ENCODE measurements around the gene LRRC37B.
"Not testable (repeated sequence)": the region's sequence is repeated elsewhere in the genome, so short reads cannot be mapped to it uniquely, and the experiment has no call there.

The LRRC37B gene

GRCh38 chr17:32006957-32007462 lies at the start of gene LRRC37B:
Gene LRRC37B, plus strand, starts transcription at chr17:32007383. Its CDS starts 14,010 bp downstream, at chr17:32021393.
- TF ChIP-seq CTCF (conservative IDR thresholded peaks at IDR 0.05; ENCODE audit: low read depth, low read length) = peak; percentile 61
- DNase-seq (ENCODE audit: low read depth) = peak; percentile 77
- H3K4me3 ChIP-seq (ENCODE audit: low read depth, low read length) = peak within 1 kb of the TSS; percentile 88

GRCh38 chr17:31964131-31964530 lies 43.1 kb upstream of the LRRC37B start:
- not testable (repeated sequence) for DNase-seq (ENCODE audit: low read depth); H3K4me3 ChIP-seq (ENCODE audit: low read depth, low read length)

DNA sequence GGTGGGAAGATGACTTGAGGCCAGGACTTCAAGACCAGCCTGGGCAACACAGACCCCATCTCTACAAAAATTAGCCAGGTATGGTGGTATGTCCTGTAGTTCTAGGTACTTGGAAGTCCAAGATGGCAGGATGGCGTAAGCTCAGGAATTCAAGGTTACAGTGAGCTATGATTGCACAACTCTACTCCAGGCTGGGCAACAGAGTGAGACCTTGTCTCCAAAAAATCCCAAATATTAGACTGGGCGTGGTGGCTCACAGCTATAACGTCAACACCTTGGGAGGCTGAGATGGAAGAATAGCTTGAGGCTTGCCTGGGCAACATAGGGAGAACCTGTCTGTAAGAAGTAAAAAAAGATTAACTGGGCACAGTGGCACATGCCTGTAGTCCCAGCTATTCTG lies 39.5 kb upstream of the LRRC37B start:
- DNase-seq (ENCODE audit: low read depth) = no peak
- H3K4me3 ChIP-seq (ENCODE audit: low read depth, low read length) = no peak overlapping the region
- TF ChIP-seq CTCF (conservative IDR thresholded peaks at IDR 0.05; ENCODE audit: low read depth, low read length) = no peak

GRCh38 chr17:31970416-31970815 lies 36.8 kb upstream of the LRRC37B start:
- not testable (repeated sequence) for H3K4me3 ChIP-seq (ENCODE audit: low read depth, low read length)
- DNase-seq (ENCODE audit: low read depth) = peak; percentile 17

DNA sequence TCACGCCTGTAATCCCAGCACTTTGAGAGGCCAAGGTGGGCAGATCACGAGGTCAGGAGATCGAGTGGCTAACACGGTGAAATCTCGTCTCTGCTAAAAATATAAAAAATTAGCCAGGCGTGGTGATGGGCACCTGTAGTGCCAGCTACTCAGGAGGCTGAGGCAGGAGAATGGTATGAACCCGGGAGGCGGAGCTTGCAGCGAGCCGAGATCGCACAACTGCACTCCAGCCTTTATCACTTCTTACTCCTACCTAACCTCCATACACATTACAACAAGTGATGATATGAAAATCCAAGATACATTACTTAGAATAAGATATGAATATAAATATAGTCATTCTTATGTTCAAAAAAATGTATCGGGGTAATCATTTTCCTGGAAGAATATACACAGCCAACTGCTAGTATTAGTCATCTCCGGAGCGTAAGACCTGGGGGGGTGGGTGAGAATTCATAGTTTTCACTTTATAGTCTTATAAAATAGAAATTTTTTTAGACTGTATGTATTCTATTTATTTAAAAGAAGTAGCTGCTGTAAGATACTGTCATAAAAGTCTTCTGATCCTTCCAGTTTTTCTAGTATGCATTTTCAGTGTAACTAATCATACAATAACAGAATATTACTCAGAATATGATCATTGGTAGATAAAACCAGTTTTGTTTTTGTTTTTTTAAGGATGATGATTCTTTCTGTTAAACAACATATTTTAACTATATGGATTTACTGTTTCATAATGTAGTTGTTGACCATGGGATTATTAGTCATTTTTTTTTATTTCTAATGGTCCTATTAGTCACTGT lies 32.7 kb upstream of the LRRC37B start:
- DNase-seq (ENCODE audit: low read depth) = peak; percentile 32
- not testable (repeated sequence) for H3K4me3 ChIP-seq (ENCODE audit: low read depth, low read length)

DNA sequence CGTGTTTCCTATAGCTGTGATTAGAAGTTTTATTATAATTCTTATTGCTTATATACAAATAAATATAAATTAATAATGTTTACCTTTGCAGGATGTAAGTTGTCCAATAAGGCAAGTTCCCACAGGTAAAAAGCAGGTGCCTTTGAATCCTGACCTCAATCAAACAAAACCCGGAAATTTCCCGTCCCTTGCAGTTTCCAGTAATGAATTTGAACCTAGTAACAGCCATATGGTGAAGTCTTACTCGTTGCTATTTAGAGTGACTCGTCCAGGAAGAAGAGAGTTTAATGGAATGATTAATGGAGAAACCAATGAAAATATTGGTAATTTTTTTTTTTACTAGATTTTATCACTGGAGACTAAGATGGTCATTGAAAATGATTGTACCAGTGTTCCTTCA lies 31.8 kb upstream of the LRRC37B start:
- H3K4me3 ChIP-seq (ENCODE audit: low read depth, low read length); DNase-seq (ENCODE audit: low read depth): not testable (repeated sequence)

DNA sequence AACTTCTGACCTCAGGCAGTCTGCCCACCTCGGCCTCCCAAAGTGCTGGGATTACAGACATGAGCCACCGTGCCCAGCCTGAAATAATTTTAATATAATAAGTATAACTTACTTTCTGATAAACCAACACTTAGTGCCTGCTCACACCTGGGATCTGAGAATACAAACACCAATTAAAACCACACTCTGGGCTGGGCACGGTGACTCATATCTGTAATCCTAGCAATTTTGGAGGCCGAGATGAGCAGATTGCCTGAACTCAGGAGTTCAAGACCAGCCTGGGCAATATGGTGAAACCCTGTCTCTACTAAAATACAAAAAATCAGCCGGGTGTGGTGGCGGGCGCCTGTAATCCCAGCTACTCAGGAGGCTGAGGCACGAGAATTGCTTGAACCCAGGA lies 15.4 kb upstream of the LRRC37B start:
- not testable (repeated sequence) for H3K4me3 ChIP-seq (ENCODE audit: low read depth, low read length); DNase-seq (ENCODE audit: low read depth)

GRCh38 chr17:31997005-31997404 lies 10.2 kb upstream of the LRRC37B start:
- TF ChIP-seq CTCF (conservative IDR thresholded peaks at IDR 0.05; ENCODE audit: low read depth, low read length) = no peak
- H3K4me3 ChIP-seq (ENCODE audit: low read depth, low read length) = no peak overlapping the region
- no peak for DNase-seq (ENCODE audit: low read depth)

- DNase-seq (ENCODE audit: low read depth) = peak; percentile 28
- TF ChIP-seq CTCF (conservative IDR thresholded peaks at IDR 0.05; ENCODE audit: low read depth, low read length) = no peak
- peak overlapping the region; percentile 88 for H3K4me3 ChIP-seq (ENCODE audit: low read depth, low read length)
These were observed 498 bp downstream of the LRRC37B start for GRCh38 chr17:32007463-32008298.

Data from choroid plexus epithelial cell (primary cell).